H1 (cell line): ENCODE measurements around the gene KIAA1614. TPM values are rescaled to one million over a fixed set of nuclear protein-coding genes. Genes with fewer than 3 reads are reported as not detected.

Experiments used
- KDM5A ChIP-seq: fragments of 200-600 bp; IDR thresholded peaks from 2 replicates; pipeline ENCODE4 v1.7.1; 2012; ENCODE audit warnings: mild to moderate bottlenecking, low read length, inconsistent platforms, mixed read lengths
- SIRT6 ChIP-seq: IDR thresholded peaks from one replicate; pipeline ENCODE4 v1.7.1; 2012; ENCODE audit warnings: low read length, inconsistent platforms
- TEAD4 ChIP-seq: IDR thresholded peaks from 2 replicates; pipeline ENCODE4 v1.6.1; 2012; ENCODE audit warnings: low read depth, low read length, inconsistent platforms, mixed read lengths
- polyA plus RNA-seq, 7 experiments: library from polyadenylated mRNA; depleted of rRNA in 3 of 7; stranded (reverse) in 5 of 7; unstranded in 2 of 7; fragments of >200 nt in 5 of 7; fragments of 200-250 nt in 2 of 7; gene quantifications; 1 replicate in 5 of 7; 2 replicates in 1 of 7; 4 replicates in 1 of 7; pipeline versions ENCODE4 v1.2.1 to v1.2.3, GENCODE V29; 2011 to 2013; ENCODE audit warnings: missing spikeins in 2 of 7, mixed read lengths in 2 of 7
- total RNA-seq: library from RNA; stranded (reverse); fragmentation: NEBNext Ultra II Directional; extraction: Animal tissue kit (Norgen Biotek cat#: 25700); gene quantifications from 2 replicates; pipeline ENCODE4 v1.2.1, GENCODE V29; 2021
- TF ChIP-seq, protein P1 (sequence below): fragments of 300-600 bp; sonication (generic); IDR thresholded peaks from 2 replicates; pipeline ENCODE4 v1.7.1; 2012; ENCODE audit warnings: low read length, moderate library complexity, mild to moderate bottlenecking, inconsistent platforms; ENCODE audit not compliant: insufficient replicate concordance

KIAA1614 gene
- total and polyA plus RNA-seq, 2 of the 8 experiments (the other 6 are each of a cell fraction or from before 2014, with no cell fraction given) = 1.3 to 3.1 TPM

DNA sequence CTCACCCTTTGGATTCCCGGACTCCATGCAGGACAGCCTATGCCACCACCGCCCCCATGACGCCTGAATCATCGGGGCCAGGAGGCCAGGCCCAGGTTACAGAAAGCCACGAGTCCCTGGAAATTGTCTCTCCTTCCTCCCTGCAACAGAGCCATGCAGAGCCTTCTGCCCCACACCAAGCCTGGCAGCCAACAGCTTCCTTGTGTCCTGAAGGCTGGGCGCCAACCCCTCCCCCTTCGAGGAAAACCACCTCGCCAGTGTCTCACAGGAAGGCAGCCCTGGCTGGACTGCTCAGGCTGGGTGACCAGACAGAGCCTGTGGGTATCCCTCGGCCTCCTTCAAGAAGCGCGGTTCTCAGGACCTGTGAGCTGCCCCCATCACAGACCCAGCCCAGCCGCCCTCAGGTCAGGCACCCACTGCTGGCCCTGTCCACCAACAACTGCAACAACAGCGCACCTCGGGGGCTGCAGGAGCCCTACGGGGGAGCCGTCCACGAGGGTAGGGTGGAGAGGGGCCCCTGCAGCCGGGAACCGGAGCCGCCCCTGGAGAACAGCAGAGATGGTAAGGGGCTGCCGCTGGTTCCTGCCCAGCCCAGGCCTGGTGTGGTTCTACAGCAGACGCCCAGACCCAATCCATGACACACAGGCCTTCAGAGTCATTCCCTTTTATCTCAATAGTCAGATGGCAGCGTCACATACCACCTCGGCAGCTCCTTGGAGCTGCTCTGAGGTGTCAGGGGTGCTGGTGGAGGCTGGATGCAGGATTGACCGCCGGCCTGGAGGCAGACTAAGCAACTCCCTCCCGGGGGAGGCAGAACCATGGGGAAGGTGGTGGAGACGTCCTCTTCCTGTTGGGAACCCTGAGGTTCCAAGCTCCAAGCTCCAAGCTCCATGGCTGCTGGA is 23.7 kb downstream of the KIAA1614 start (continued):
- TF ChIP-seq, protein P1, sequence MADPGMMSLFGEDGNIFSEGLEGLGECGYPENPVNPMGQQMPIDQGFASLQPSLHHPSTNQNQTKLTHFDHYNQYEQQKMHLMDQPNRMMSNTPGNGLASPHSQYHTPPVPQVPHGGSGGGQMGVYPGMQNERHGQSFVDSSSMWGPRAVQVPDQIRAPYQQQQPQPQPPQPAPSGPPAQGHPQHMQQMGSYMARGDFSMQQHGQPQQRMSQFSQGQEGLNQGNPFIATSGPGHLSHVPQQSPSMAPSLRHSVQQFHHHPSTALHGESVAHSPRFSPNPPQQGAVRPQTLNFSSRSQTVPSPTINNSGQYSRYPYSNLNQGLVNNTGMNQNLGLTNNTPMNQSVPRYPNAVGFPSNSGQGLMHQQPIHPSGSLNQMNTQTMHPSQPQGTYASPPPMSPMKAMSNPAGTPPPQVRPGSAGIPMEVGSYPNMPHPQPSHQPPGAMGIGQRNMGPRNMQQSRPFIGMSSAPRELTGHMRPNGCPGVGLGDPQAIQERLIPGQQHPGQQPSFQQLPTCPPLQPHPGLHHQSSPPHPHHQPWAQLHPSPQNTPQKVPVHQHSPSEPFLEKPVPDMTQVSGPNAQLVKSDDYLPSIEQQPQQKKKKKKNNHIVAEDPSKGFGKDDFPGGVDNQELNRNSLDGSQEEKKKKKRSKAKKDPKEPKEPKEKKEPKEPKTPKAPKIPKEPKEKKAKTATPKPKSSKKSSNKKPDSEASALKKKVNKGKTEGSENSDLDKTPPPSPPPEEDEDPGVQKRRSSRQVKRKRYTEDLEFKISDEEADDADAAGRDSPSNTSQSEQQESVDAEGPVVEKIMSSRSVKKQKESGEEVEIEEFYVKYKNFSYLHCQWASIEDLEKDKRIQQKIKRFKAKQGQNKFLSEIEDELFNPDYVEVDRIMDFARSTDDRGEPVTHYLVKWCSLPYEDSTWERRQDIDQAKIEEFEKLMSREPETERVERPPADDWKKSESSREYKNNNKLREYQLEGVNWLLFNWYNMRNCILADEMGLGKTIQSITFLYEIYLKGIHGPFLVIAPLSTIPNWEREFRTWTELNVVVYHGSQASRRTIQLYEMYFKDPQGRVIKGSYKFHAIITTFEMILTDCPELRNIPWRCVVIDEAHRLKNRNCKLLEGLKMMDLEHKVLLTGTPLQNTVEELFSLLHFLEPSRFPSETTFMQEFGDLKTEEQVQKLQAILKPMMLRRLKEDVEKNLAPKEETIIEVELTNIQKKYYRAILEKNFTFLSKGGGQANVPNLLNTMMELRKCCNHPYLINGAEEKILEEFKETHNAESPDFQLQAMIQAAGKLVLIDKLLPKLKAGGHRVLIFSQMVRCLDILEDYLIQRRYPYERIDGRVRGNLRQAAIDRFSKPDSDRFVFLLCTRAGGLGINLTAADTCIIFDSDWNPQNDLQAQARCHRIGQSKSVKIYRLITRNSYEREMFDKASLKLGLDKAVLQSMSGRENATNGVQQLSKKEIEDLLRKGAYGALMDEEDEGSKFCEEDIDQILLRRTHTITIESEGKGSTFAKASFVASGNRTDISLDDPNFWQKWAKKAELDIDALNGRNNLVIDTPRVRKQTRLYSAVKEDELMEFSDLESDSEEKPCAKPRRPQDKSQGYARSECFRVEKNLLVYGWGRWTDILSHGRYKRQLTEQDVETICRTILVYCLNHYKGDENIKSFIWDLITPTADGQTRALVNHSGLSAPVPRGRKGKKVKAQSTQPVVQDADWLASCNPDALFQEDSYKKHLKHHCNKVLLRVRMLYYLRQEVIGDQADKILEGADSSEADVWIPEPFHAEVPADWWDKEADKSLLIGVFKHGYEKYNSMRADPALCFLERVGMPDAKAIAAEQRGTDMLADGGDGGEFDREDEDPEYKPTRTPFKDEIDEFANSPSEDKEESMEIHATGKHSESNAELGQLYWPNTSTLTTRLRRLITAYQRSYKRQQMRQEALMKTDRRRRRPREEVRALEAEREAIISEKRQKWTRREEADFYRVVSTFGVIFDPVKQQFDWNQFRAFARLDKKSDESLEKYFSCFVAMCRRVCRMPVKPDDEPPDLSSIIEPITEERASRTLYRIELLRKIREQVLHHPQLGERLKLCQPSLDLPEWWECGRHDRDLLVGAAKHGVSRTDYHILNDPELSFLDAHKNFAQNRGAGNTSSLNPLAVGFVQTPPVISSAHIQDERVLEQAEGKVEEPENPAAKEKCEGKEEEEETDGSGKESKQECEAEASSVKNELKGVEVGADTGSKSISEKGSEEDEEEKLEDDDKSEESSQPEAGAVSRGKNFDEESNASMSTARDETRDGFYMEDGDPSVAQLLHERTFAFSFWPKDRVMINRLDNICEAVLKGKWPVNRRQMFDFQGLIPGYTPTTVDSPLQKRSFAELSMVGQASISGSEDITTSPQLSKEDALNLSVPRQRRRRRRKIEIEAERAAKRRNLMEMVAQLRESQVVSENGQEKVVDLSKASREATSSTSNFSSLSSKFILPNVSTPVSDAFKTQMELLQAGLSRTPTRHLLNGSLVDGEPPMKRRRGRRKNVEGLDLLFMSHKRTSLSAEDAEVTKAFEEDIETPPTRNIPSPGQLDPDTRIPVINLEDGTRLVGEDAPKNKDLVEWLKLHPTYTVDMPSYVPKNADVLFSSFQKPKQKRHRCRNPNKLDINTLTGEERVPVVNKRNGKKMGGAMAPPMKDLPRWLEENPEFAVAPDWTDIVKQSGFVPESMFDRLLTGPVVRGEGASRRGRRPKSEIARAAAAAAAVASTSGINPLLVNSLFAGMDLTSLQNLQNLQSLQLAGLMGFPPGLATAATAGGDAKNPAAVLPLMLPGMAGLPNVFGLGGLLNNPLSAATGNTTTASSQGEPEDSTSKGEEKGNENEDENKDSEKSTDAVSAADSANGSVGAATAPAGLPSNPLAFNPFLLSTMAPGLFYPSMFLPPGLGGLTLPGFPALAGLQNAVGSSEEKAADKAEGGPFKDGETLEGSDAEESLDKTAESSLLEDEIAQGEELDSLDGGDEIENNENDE = no peak
- no peak for TF ChIP-seq TEAD4
- TF ChIP-seq SIRT6 = no peak
- no peak for TF ChIP-seq KDM5A
